HL-60/S4 (cell line): ENCODE measurements around the gene LGI2.
"Not testable (repeated sequence)": the region's sequence is repeated elsewhere in the genome, so short reads cannot be mapped to it uniquely, and the experiment has no call there.

Experiments used
- in situ Hi-C: fragments of 300-500 bp; cut with MboI; formaldehyde crosslinking; loops from 2 replicates; pipeline ENCODE4 v1.14.3; 2022; ENCODE audit warnings: low sequenced_read_pairs

LGI2 gene, protein sequence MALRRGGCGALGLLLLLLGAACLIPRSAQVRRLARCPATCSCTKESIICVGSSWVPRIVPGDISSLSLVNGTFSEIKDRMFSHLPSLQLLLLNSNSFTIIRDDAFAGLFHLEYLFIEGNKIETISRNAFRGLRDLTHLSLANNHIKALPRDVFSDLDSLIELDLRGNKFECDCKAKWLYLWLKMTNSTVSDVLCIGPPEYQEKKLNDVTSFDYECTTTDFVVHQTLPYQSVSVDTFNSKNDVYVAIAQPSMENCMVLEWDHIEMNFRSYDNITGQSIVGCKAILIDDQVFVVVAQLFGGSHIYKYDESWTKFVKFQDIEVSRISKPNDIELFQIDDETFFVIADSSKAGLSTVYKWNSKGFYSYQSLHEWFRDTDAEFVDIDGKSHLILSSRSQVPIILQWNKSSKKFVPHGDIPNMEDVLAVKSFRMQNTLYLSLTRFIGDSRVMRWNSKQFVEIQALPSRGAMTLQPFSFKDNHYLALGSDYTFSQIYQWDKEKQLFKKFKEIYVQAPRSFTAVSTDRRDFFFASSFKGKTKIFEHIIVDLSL

DNA sequence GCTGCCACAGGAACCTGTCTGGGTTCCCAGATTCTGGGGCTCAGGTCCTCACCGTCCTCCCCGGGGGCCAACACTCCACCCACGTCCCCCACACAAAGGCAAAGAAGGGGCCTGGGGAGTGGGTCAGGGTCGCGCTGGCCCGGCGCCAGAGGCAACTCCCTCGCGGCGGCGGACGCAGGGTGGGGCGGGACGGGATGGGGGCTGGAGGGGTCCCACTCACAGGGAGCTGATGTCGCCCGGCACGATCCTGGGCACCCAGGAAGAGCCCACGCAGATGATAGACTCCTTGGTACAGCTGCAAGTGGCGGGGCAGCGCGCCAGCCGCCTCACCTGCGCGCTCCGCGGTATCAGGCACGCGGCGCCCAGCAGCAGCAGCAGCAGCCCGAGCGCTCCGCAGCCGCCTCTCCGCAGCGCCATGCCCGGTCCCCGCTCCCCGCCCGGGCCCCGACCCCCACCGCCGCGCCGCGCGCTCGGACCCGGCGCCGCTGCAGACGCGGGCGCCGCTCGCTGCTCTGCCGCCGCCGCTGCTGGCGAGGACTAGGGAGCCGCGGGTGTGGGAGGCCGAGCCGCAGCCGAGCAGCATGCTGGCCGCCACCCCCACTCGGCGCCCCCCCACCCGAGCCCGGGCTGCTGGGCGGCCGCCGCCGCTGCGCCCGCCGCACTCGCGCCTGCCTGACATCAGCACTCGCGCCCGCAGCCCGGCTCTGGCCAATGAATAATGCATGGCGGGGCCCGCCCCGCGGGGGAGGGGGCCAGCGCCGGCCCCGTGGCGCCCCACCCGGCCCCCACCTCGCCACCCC is at the start of gene LGI2:
TSS of gene LGI2 (minus strand) at position 670 of the 800 bp plus-strand sequence. CDS start at position 417, 253 bp downstream.
- in situ Hi-C loops, result no loop called here

DNA sequence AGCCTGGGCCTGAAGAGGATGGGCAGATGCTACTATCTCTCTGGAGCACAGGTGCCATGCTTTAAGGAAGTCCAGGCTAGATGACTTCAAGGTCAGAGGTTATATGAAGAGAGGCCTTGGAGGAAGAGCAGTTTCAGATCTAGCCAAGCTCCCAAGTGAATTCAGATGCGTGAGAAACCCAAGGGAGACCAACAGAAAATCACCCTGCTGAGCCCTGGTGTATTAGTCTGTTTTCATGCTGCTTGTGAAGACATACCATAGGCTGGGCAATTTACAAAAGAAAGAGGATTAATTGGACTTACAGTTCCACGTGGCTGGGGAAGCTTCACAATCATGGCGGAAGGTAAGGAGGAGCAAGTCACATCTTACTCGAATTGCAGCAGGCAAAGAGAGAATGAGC is 47.8 kb upstream of the LGI2 start:
- in situ Hi-C loops, result no loop called here

DNA sequence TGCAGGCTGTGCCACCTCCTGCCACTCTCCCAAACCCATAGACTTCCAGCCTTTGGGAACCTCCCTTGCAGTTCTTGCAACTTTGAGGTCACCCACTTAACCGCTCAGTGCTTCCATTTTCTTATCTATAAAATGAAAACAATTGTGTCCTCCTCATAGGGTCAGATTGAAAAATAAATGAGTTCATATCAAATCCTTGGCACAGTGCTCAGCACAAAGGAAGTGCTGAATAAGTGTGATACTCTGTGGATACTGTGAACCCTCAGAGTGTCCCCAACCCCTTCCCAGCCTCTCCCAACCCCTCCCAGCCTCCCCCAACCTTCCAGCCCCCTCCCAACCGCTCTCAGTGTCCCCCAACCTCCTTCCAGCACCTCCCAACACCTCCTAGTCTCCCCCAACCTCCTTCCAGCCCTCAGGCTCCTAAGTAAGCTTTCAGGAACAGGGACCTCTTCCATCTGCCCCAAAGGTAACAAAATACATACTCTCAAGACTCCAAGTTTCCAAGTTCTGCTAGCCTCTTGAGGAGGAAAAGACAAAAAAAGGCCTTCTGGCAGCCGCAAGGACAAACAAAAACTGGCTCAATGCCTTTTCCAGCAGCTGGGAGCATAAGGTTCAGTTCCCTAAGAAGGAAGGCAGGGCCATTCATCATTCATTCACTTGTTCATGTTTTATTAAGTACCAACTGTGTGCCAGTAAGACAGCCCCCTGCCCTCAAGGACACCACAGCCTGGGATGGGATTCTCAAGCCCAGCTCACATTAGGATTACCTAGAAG is 46.1 kb upstream of the LGI2 start:
- in situ Hi-C loops, result no loop called here

DNA sequence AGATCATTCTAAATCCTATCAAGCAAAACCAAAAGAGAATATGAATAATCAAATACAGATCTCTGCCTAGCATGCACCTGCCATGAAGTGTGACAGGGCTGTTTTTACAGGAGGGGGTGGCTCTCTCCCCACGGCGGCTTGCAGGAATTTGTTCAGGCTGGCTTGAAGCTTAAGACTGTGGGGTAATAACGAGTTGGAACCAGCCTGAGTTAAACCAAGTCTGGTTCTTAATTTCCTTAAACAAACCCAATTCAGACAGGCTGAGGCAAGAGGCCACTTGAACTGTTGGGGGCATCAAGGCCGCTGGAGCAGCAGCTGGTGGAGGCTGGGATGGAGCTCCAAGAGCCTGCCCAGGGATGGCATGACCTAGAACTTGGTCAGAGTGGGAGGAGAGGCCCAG is 45.1 kb upstream of the LGI2 start:
- in situ Hi-C loops, result no loop called here

DNA sequence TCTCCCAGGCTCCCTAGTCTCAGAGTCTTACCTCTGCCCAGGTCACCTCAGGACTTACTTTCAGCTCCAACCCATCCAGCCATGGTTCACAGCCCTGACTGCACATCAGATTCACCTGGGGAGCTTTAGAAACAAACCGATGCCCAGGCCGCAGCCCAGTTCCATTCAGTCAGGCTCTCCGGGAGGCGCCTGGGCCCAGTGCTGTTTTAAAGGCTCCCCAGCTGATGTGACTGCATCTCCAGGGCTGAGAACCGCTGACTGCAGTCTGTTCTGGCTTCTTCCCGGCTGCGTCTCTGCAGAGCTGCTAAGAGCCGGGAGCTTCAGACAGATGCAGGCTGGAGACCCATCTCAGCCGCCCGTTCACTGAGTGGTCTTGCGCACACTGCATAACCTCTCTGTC is 44.4 kb upstream of the LGI2 start:
- in situ Hi-C loops, result no loop called here

DNA sequence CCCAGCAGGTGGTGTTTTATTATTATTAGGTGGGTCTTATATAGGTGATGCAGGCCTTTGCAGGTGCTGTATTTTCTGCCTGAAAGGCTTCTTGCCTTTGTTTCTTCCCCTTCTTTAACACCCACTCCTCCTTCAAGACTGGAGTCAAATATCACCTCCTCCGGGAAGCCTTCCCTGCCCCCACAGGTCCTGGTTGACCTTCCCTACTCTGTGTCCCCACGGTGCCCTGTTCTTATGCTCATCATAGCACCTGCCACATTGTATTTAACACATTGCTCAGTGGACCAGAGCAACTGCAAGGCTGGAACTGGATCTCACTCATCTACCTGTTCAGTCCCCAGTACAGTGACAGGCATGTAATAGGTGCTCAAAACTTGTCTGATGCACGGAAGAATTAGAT is 39.8 kb upstream of the LGI2 start:
- in situ Hi-C loops, result no loop called here

DNA sequence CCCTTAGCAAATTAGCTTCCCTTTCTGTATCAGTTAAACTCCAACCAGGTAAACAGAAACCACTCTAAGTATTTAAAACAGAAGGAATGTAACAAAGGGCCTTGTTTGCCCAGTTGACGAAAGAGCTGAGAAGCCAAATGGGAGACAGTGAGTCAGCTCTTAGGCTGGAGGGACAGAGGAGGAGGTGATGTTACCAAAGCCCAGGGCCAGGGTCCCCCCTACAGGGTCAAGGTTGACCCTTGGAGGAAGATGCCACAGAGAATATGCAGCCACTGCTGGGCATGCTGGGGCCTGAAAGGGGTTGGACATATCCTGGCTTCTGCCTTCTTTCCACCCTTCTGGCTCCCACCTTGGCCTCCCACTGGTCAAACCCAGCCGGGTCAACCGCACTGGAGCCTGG is 38.3 kb upstream of the LGI2 start:
- in situ Hi-C loops, result no loop called here

DNA sequence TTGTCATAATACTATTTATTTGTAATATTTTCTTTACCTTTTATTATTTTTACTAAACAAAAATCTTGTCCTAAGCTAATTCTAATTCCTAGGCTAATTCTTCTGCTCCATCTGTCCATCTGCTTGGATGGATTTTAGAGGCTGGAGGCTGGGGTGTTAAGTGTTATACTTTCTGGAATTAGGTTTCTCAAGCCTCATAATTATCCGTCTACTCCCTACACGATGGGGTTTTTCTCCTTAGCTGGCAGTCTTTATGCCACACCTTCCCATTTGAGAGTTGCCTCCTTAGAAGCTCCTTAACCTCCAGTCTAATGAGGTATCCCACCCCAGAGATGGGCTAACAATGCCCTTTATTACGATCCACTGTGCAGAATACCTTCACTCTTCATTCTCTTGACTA is 37.6 kb upstream of the LGI2 start:
- in situ Hi-C loops, result no loop called here

DNA sequence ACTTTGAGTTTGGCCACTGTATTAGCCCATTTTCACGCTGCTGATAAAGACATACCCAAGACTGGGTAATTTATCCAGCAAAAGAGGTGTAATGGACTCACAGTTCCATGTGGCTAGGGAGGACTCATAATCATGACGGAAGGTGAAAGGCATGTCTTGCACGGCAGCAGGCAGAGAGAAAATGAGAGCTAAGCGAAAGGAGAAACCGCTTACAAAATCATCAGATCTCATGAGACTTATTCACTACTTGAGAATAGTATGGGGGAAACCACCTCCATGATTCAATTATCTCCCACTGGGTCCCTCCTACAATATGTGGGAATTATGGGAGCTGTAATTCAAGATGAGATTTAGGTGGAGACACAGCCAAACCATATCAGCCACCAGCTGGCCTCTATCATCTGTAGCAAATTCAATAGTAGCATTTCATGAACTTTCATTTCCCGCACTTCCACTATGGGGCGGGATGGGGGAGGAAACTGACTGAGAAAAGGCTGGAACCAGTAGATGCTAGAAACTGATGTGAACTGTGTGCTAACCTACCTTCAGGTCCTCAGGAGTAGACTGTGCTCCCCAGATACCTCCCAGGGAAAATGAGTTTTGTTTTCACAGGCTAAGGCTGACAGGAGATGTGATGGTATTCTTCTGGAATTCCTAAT is 35.3 kb upstream of the LGI2 start:
- in situ Hi-C loops, result no loop called here

DNA sequence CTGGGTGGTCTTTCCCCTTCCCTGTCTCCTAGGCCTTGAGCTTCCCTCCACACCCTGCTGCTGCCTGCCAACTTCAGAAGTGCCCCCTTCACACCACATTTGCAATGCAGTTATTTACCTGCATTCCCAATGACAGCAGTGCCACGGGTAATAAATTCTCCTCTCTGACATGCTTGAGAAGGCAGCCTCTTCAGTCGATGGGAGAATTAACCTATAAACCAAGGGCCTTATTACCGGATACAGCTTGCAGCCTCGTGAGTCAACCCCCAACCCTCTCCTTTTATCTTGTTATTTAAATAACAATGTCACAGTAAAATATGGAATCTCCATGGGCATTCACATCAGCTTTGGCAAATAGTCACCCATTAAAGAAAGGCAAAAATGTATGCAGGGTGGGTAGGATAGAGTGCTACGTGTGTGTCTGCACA is 34.7 kb upstream of the LGI2 start:
- in situ Hi-C loops, result no loop called here

DNA sequence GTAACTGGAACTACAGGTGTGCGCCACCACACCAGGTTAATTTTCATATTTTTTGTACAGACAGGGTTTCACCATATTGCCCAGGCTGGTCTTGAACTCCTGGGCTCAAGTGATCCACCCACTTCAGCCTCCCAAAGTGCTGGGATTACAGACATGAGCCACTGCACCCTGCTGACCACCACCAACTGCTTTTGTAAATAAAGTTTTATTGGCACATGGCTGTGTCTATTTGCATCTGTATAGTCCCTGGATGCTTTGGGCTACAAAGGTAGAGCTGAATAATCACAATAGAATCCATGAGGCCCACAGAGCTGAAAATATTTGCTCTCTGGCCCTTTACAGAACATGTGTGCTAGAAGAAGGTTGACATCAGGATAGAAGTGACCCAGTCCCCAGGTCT is 33.7 kb upstream of the LGI2 start:
- in situ Hi-C loops, result not testable (repeated sequence)

DNA sequence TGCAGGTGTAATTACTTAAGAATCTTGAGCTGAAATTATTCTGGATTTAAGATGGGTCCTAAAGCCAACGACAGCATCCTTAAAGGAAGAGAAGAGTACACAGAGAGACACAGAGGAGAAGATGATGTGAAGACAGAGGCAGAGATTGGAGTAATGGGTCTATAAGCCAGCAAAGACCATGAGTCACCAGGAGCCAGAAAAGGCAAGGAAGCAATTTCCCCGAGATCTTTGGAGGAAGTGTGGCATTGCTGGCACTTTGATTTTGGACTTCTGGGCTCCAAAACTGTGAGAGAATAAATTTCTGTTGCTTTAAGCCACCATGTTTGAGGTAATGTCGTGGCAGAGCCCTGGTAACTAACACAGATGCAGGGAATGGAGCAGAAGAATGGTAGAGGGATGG is 32.4 kb upstream of the LGI2 start:
- in situ Hi-C loops, result no loop called here

DNA sequence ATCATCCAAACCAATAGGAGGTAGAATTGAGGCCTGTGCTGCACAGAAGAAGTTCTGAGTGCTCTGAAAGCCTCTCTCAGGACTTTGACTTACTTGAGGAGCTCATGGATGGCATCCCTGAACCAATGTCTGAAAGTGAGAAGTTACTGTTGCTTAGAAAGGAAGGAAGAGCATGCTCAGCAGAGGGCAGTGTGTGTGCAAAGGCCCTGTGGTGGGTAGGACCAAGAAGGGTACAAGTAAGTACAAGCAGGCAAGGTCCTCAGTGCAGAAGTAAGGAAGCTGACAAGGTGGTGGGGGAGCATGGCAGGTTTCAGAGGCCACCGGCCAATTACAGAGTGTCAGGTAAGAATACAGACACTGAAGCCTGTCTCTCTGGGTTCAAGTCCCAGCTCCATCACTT is 31.4 kb upstream of the LGI2 start:
- in situ Hi-C loops, result no loop called here

DNA sequence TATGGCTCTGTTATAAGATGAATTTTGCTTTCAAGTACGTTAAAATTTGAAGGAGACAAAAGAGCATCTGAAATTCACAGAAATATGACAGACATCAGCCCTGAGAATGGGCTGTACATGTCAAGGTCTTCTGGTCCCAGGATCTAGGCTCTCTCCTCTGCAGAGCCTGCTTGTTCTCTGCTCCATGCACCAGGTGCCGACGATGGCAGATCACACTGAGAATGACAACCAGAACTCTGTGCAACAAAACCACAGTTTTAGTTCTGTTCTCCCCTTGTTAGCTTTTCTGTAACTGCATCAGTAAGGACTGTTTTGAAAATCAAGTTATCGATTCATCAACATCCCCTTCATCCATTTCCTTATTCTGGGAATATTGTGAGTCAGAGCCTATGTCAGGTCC is 30.9 kb upstream of the LGI2 start:
- in situ Hi-C loops, result no loop called here

DNA sequence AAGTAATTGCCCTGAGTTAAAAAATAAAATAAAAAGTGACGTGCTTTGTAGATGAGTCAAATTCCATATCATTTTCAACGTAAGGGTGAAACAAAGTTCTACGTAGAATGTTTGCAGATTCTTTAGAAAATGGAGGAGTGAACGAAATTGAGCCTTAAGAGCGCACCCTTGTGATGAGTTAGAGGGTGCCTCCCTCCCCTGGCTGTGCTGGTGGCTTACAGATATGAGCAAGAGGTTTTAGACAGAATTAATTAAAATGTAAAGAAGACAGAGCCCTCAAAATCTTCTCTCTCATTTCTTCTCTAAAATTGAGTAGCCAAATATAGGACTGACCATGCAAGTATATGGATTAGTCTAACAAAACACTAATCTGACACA is 30.2 kb upstream of the LGI2 start:
- in situ Hi-C loops, result no loop called here

DNA sequence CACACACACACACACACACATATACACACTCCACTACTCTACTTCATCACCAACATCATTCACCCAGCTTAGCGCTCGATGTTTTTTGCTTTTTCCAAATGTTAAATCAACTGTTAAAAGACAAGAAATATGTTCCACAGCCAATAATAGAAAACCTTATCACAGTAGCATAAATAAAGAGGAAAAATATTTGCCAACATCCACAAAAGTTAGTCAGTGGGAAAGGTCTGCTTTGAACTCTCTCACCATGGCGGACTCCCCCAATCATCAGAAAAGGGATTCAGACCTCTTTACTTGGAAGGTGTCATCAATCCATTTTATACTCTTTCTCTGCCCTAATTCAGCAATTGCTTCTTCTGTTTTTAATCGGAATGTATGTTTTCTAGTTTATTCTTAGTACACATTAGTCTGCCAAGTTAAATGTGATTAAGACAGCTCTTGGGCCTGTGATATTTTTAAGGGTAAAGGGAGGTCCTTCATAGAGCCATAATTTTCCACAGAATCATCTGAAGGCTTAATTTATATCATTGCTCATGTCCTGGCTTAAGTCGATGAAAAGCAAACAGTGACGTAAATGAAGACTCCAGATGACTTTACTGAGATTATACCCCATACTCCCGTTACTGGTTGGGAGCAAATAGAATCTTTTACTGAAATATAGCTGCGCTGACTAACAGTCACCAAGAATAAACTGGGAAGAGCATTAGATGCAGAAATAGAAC is 29.7 kb upstream of the LGI2 start:
- in situ Hi-C loops, result no loop called here

DNA sequence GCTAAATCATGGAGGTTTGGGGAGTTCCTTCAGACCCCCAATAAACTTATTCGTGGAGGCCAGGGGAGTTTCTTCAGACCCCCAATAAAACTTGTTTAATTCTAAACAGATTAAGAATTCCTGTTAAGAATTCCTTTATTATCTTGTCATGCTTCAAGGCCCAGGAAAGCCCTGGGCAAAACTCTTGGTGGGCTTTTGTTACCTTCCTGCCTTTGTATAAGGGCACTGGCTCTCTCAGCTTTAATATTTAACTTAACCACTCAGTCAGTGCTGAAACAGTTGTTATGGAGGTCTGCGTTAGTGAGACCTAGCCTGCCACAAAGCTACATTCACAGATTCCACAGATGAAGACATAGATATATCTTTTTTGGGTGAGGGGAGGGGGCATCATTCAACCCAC is 29.0 kb upstream of the LGI2 start:
- in situ Hi-C loops, result no loop called here

DNA sequence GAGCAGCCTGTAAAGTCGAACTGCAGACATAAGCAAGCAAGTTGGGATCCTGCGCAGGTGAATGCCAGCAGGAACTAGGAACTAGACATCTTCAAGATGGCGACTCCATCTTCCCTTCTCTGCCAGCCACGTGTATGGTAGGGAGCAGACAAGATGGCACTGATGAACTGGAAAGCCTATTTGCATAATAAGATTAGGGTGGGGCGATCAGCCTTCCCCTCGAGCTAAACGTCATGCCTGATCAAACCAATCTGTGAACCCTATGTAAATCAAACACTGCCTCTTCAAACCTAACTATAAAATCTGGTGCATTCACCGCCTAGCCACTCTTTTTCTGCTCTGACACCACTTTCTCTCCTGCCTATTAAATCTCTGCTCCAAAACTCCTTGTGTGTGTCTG is 28.1 kb upstream of the LGI2 start:
- in situ Hi-C loops, result no loop called here

DNA sequence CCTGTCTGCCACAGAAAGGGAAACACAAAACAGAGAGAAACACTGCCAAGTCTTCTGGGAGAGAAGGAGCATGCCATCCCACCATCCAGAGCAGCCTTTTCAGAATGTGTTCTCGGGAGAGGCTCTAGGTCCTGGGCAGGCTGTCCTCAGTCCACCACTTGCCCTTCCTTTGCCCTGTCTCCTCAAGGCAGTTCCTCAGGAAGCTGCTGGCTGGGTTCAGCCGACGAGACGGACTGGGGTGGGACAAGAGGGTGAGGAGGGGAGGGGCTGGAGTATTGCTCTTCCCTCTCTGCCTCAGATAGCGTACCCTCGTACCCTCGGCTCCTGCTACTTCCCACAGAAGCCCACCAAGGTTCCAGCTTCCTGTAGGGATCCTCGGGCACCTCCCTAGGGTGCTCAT is 26.6 kb upstream of the LGI2 start:
- in situ Hi-C loops, result no loop called here

DNA sequence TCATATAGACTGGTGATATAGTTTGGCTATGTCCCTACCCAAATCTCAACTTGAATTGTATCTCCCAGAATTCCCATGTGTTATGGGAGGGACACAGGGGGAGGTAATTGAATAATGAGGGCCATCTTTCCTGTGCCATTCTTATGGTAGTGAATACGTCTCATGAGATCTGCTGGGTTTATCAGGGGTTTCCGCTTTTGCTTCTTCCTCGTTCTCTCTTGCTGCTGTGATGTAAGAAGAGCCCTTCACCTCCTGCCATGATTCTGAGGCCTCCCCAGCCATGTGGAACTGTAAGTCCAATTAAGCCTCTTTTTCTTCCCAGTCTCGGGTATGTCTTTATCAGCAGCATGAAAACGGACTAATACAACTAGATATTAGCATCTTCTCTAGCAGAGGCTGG is 21.3 kb upstream of the LGI2 start:
- in situ Hi-C loops, result not testable (repeated sequence)
